GM12873 (cell line): ENCODE measurements around the gene SUPT3H.

Source experiments
- CTCF ChIP-seq: IDR thresholded peaks from 2 replicates; pipeline ENCODE4 v1.5.1; 2012; ENCODE audit warnings: low read depth, mild to moderate bottlenecking, moderate library complexity, low read length, control low read depth; ENCODE audit not compliant: insufficient read depth; ENCODE audit errors: missing control alignments

Gene SUPT3H

GRCh38 chr6:44800171-44800783 is 577.5 kb downstream of the SUPT3H start:
- TF ChIP-seq CTCF: no peak

GRCh38 chr6:44797746-44798145 is 580.0 kb downstream of the SUPT3H start:
- no peak for TF ChIP-seq CTCF

GRCh38 chr6:44795326-44795725 is 582.4 kb downstream of the SUPT3H start:
- no peak for TF ChIP-seq CTCF

GRCh38 chr6:44789806-44790205 is 587.9 kb downstream of the SUPT3H start:
- no peak for TF ChIP-seq CTCF

- no peak for TF ChIP-seq CTCF
Observed at GRCh38 chr6:44789061-44789460, 588.7 kb downstream of the SUPT3H start.

- no peak for TF ChIP-seq CTCF
Observed at GRCh38 chr6:44788387-44788981, 589.2 kb downstream of the SUPT3H start.

- TF ChIP-seq CTCF: no peak
Observed at GRCh38 chr6:44787254-44787834, 590.4 kb downstream of the SUPT3H start.
